ENCODE measurements around the gene MGMT.

DNA sequence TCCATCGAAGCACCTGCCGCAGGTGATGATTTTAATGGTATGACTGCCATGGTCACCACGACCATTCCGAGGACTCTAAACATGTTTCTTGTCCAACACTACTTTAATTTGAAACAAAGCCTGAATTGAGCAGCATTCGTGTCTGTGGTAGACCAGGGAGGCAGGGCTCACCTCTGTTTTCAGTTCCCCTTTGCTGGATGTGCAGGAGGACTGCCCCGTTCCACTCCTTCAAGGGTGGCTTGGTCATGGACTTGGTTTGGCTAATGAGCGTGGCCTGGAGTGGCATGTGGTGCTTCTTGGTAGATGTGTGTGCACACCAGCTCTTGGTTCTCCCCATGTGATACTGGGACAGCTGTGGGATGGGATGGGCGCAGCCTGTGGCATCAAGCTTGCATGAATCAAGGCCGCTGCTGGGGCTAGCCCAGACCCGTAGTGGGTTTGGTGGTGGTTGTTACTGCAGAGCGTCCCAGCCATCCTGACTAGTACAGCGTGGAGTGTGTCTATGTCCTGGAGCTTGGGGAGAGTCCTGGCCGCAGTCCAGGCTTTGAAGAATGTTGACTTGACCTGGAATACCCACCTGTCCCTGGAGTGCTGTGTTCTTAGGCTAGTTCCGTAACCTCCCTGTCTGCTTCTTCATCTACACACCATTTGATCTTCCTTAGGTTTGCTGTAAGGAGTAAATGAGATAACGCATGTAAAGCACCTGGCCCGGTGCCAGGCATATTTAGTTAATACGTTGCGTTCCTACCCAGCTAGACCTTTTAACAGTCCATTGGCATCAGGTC is 34.8 kb downstream of the MGMT start:
- TF ChIP-seq, protein P1, sequence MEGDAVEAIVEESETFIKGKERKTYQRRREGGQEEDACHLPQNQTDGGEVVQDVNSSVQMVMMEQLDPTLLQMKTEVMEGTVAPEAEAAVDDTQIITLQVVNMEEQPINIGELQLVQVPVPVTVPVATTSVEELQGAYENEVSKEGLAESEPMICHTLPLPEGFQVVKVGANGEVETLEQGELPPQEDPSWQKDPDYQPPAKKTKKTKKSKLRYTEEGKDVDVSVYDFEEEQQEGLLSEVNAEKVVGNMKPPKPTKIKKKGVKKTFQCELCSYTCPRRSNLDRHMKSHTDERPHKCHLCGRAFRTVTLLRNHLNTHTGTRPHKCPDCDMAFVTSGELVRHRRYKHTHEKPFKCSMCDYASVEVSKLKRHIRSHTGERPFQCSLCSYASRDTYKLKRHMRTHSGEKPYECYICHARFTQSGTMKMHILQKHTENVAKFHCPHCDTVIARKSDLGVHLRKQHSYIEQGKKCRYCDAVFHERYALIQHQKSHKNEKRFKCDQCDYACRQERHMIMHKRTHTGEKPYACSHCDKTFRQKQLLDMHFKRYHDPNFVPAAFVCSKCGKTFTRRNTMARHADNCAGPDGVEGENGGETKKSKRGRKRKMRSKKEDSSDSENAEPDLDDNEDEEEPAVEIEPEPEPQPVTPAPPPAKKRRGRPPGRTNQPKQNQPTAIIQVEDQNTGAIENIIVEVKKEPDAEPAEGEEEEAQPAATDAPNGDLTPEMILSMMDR (IDR thresholded peaks at IDR 0.05) = no peak
- no peak for TF ChIP-seq POLR2AphosphoS5 (IDR thresholded peaks at IDR 0.05)
- no peak for TF ChIP-seq POLR2A (IDR thresholded peaks at IDR 0.05)
